GM12878 (cell line): ENCODE results near the gene TTYH3. TPM values are rescaled to one million over a fixed set of nuclear protein-coding genes. Genes with fewer than 3 reads are reported as not detected.

Experiments
- ATAC-seq: fragments of 200-7000 bp; cut with Tn5 transposase; 3 replicates; pipeline ENCODE4 v1.9.1; 2020; ENCODE audit warnings: mild to moderate bottlenecking, moderate library complexity
- BruUV-seq: library from RNA; stranded (reverse); fragments of 400-500 nt; replicated peaks from 2 replicates; lab custom pipeline; 2021; lab: Mats Ljungman, UMichigan
- CTCF ChIA-PET: fragments of 300-600 bp; sonication (Branson Sonifier 250); formaldehyde crosslinking; extraction: SDS; loops from one replicate; lab custom pipeline; 2021; ENCODE audit warnings: inconsistent platforms; lab: Yijun Ruan, JAX
- POLR2A ChIA-PET: fragments of 350-600 bp; formaldehyde crosslinking; extraction: SDS; loops from one replicate; lab custom pipeline; 2021; ENCODE audit warnings: inconsistent platforms; lab: Charles Lee
- RAD21 ChIA-PET: fragments of 300-600 bp; sonication (Branson Sonifier 250); formaldehyde crosslinking; loops from one replicate; lab custom pipeline; 2023; ENCODE audit warnings: antibody characterized with exemption; ENCODE audit not compliant: unreplicated experiment; lab: Charles Lee
- SMC1A ChIA-PET: fragments of 300-600 bp; sonication (Branson Sonifier 250); formaldehyde crosslinking; loops from one replicate; lab custom pipeline; 2023; ENCODE audit not compliant: unreplicated experiment, uncharacterized antibody; lab: Charles Lee
- DNase-seq: peaks from one replicate; pipeline ENCODE4 v3.0.0-alpha.2; 2011; ENCODE audit warnings: low read depth, low spot score
- FAIRE-seq: peaks from 3 replicates; lab custom pipeline; 2011; peaks lifted over from hg19 to GRCh38; lab: Jason Lieb, UNC
- H2AFZ ChIP-seq: 2 replicates; pipeline ENCODE4 v1.6.0; 2011; ENCODE audit warnings: low read depth, low read length, control low read depth; ENCODE audit not compliant: control insufficient read depth
- H3K27ac ChIP-seq: 2 replicates; pipeline ENCODE4 v1.5.1; 2011; ENCODE audit warnings: control low read depth; ENCODE audit not compliant: control insufficient read depth, insufficient read depth
- H3K27me3 ChIP-seq, 2 experiments: replicated peaks in 1 of 2; 2 replicates each; pipeline versions ENCODE4 v1.6.0 to v1.6.1; 2011; ENCODE audit warnings: low read length in 1 of 2; ENCODE audit not compliant: control insufficient read depth in 2 of 2, insufficient read depth in 2 of 2
- H3K36me3 ChIP-seq, 2 experiments: 2 replicates each; pipeline ENCODE4 v1.5.1; 2011; ENCODE audit warnings: low read length in 1 of 2; ENCODE audit not compliant: control insufficient read depth in 2 of 2, insufficient read depth in 2 of 2
- H3K4me1 ChIP-seq: 2 replicates; pipeline ENCODE4 v1.6.1; 2011; ENCODE audit warnings: mild to moderate bottlenecking, low read length, moderate library complexity, mixed read lengths; ENCODE audit not compliant: control insufficient read depth, insufficient read depth
- H3K4me2 ChIP-seq: 2 replicates; pipeline ENCODE4 v1.6.0; 2011; ENCODE audit warnings: control low read depth; ENCODE audit not compliant: control insufficient read depth, insufficient read depth
- H3K4me3 ChIP-seq: fragments of 200-600 bp; sonication (generic); 2 replicates; pipeline ENCODE4 v1.5.1; 2016
- H3K79me2 ChIP-seq: 2 replicates; pipeline ENCODE4 v1.6.0; 2011; ENCODE audit warnings: low read length; ENCODE audit not compliant: control insufficient read depth, insufficient read depth
- H3K9ac ChIP-seq: 2 replicates; pipeline ENCODE4 v1.8.0; 2011; ENCODE audit warnings: low read length, control low read depth, mixed read lengths; ENCODE audit not compliant: control insufficient read depth, insufficient read depth
- H3K9me3 ChIP-seq: replicated peaks from 3 replicates; pipeline ENCODE4 v1.5.1; 2011; ENCODE audit warnings: mild to moderate bottlenecking, low read length; ENCODE audit not compliant: control insufficient read depth, insufficient read depth
- H4K20me1 ChIP-seq: 2 replicates; pipeline ENCODE4 v1.6.0; 2011; ENCODE audit not compliant: control insufficient read depth, insufficient read depth
- BHLHE40 ChIP-seq, 2 experiments: fragments of 450-650 bp in 1 of 2; IDR thresholded peaks; 2 replicates each; pipeline ENCODE4 v1.6.1; 2011 to 2017; ENCODE audit warnings: low read depth in 2 of 2, borderline replicate concordance in 1 of 2, improper control_type of control experiment in 1 of 2, low read length in 1 of 2, mild to moderate bottlenecking in 1 of 2
- CBX5 ChIP-seq: sonication (generic); IDR thresholded peaks from 2 replicates; pipeline ENCODE4 v1.6.1; 2016; ENCODE audit warnings: low read depth, moderate library complexity, mild to moderate bottlenecking, inconsistent platforms
- FOS ChIP-seq: IDR thresholded peaks from 3 replicates; pipeline ENCODE4 v1.6.1; 2011; ENCODE audit warnings: borderline replicate concordance; ENCODE audit not compliant: insufficient read length; ENCODE audit errors: extremely low read depth
- IRF4 ChIP-seq: IDR thresholded peaks from 2 replicates; pipeline ENCODE4 v1.6.1; 2011; ENCODE audit warnings: low read depth, low read length
- NBN ChIP-seq: fragments of 450-650 bp; IDR thresholded peaks from 2 replicates; pipeline ENCODE4 v1.6.1; 2016
- RELA ChIP-seq: fragments of 450-650 bp; IDR thresholded peaks from 2 replicates; pipeline ENCODE4 v1.8.0; 2014; ENCODE audit warnings: borderline replicate concordance; ENCODE audit not compliant: partially characterized antibody
- ZBED1 ChIP-seq: IDR thresholded peaks from 2 replicates; pipeline ENCODE4 v1.6.1; 2016; ENCODE audit warnings: borderline replicate concordance
- ZNF207 ChIP-seq: fragments of 450-650 bp; IDR thresholded peaks from 2 replicates; pipeline ENCODE4 v1.6.1; 2014; ENCODE audit warnings: antibody characterized with exemption, mild to moderate bottlenecking, borderline replicate concordance
- WGBS: methylation state at CpG from one replicate; pipeline ENCODE4 v1.1.6; 2016; ENCODE audit warnings: low lambda C conversion rate; ENCODE audit not compliant: insufficient replicate concordance, insufficient coverage; ENCODE audit errors: missing lambda C conversion rate; 5-methylcytosine and 5-hydroxymethylcytosine counted together
- in situ Hi-C: fragments of 300-500 bp; cut with MboI; formaldehyde crosslinking; loops from 9 replicates; pipeline ENCODE4 v1.14.3; 2018; ENCODE audit warnings: mixed read lengths
- intact Hi-C: fragments of 100-400 bp; cut with micrococcal nuclease; formaldehyde crosslinking; loops from one replicate; pipeline ENCODE4 v1.14.2; 2022; ENCODE audit not compliant: unreplicated experiment
- polyA plus RNA-seq, 11 experiments: library from polyadenylated mRNA; depleted of rRNA in 4 of 11; unstranded in 6 of 11; stranded (reverse) in 5 of 11; fragments of >200 nt; fragmentation: Nextera tagmentation in 4 of 11; fragmentation: Illumina TruSeq in 1 of 11; extraction: Ambion mirVana in 4 of 11; extraction: Trizol in 1 of 11; gene quantifications; 1 replicate in 1 of 11; 2 replicates in 10 of 11; pipeline versions ENCODE4 v1.2.1 to v1.2.3, GENCODE V29; 2011 to 2016; ENCODE audit warnings: inconsistent platforms in 2 of 11, missing spikeins in 2 of 11, low read depth in 1 of 11
- total RNA-seq, 4 experiments: library from RNA; depleted of rRNA in 3 of 4; stranded (reverse); fragments of >200 nt in 3 of 4; fragmentation: Illumina TruSeq in 1 of 4; extraction: Trizol in 1 of 4; gene quantifications; 2 replicates each; pipeline versions ENCODE4 v1.2.1 to v1.2.3, GENCODE V29; 2013 to 2021
- TF ChIP-seq, protein P1 (sequence below): IDR thresholded peaks from 2 replicates; pipeline ENCODE4 v1.6.1; 2012; ENCODE audit warnings: low read depth, low read length, improper control_type of control experiment
- TF ChIP-seq, protein P2 (sequence below): fragments of 150-350 bp; IDR thresholded peaks from 2 replicates; pipeline ENCODE4 v1.6.1; 2016; ENCODE audit warnings: low read depth, low read length
- TF ChIP-seq, protein P3 (sequence below): IDR thresholded peaks from 2 replicates; pipeline ENCODE4 v1.6.1; 2011; ENCODE audit warnings: borderline replicate concordance, low read depth, mild to moderate bottlenecking, moderate library complexity, mixed read lengths, low read length; ENCODE audit not compliant: insufficient read depth; ENCODE audit errors: extremely low read length
- TF ChIP-seq, protein P4 (sequence below): fragments of 150-350 bp; IDR thresholded peaks from 2 replicates; pipeline ENCODE4 v1.6.1; 2014; ENCODE audit warnings: mild to moderate bottlenecking, low read depth, low read length
- TF ChIP-seq, protein P5 (sequence below): IDR thresholded peaks from 2 replicates; pipeline ENCODE4 v1.6.1; 2011; ENCODE audit warnings: borderline replicate concordance, low read depth, mild to moderate bottlenecking, moderate library complexity, low read length; ENCODE audit not compliant: insufficient read depth, poor library complexity, severe bottlenecking

The TTYH3 gene
- total and polyA plus RNA-seq, 10 of the 15 experiments (the other 5 are each of a cell fraction or from before 2014, with no cell fraction given): 0.79 to 71.4 (median 10.5) TPM

DNA sequence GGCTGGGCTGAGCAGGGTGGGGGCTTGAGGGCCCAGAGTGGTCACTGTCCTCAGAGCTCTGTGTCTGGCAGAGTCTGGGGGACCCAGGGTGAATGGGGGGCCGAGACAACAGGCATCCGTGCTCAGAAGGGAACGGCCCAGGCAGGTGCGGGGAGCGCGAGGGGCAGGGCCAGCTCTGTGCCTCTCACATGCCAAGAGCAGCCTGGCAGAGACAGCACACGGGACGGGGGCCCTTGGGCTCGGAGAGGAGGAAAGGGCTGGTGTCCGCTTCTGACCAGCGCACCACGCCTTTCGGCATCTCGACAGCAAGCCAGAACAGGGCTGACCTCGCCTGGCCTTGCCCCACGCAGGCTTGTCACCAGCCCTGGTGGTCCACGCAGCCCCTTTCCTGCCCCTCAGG, 69.6 kb downstream of the TTYH3 start:
- ChIA-PET POLR2A (interaction anchor here (5.9 kb wide), 1 partner anchor 9 kb away, joined by 36 read pairs; no protein-coding TSS in a partner anchor), RAD21 (interaction anchor here (1.4 to 5.4 kb wide), 2 partner anchors 9 to 12 kb away, joined by 4 to 70 read pairs; no protein-coding TSS in a partner anchor), SMC1A (interaction anchor here (1.1 kb wide), 1 partner anchor 9 kb away, joined by 5 read pairs; no protein-coding TSS in a partner anchor), CTCF (interaction anchor here (1.2 to 1.4 kb wide), 2 partner anchors 8 to 31 kb away, joined by 3 read pairs; no protein-coding TSS in a partner anchor)
- no TSS peak for BruUV-seq
- DNase-seq: no peak
- Histone ChIP-seq H3K4me3 (no peak overlapping the region), H3K36me3 (no peaks in the 10 kb centered on the region; a peak in 1 of 4 replicates), H4K20me1 (no peaks in the 10 kb centered on the region), H3K27me3 (no peaks in the 10 kb centered on the region), H2AFZ (no peak overlapping the region), H3K4me2 (no peak overlapping the region), H3K79me2 (no peaks in the 10 kb centered on the region), H3K27ac (no peak overlapping the region), H3K4me1 (peaks cover 21% of the 10 kb centered on the region), H3K9me3 (no peaks in the 10 kb centered on the region), H3K9ac (no peak overlapping the region)
- FAIRE-seq: no peak
- intact Hi-C loops: no loop called here
- in situ Hi-C loops: no loop called here
- 93% methylated on average over 16 of the region's 17 CpGs for WGBS
- ATAC-seq: no peak
- TF ChIP-seq NBN: no peak
- no peak for TF ChIP-seq ZBED1
- no peak for TF ChIP-seq RELA
- TF ChIP-seq IRF4: no peak
- TF ChIP-seq BHLHE40 (IDR thresholded peaks at IDR 0.05; ENCODE audit: borderline replicate concordance in 1 of 2, low read depth in 2 of 2, low read length in 1 of 2): no peak
- no peak for TF ChIP-seq FOS
- no peak for TF ChIP-seq CBX5
- TF ChIP-seq, protein P1, sequence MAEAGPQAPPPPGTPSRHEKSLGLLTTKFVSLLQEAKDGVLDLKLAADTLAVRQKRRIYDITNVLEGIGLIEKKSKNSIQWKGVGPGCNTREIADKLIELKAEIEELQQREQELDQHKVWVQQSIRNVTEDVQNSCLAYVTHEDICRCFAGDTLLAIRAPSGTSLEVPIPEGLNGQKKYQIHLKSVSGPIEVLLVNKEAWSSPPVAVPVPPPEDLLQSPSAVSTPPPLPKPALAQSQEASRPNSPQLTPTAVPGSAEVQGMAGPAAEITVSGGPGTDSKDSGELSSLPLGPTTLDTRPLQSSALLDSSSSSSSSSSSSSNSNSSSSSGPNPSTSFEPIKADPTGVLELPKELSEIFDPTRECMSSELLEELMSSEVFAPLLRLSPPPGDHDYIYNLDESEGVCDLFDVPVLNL: no peak
- TF ChIP-seq, protein P2, sequence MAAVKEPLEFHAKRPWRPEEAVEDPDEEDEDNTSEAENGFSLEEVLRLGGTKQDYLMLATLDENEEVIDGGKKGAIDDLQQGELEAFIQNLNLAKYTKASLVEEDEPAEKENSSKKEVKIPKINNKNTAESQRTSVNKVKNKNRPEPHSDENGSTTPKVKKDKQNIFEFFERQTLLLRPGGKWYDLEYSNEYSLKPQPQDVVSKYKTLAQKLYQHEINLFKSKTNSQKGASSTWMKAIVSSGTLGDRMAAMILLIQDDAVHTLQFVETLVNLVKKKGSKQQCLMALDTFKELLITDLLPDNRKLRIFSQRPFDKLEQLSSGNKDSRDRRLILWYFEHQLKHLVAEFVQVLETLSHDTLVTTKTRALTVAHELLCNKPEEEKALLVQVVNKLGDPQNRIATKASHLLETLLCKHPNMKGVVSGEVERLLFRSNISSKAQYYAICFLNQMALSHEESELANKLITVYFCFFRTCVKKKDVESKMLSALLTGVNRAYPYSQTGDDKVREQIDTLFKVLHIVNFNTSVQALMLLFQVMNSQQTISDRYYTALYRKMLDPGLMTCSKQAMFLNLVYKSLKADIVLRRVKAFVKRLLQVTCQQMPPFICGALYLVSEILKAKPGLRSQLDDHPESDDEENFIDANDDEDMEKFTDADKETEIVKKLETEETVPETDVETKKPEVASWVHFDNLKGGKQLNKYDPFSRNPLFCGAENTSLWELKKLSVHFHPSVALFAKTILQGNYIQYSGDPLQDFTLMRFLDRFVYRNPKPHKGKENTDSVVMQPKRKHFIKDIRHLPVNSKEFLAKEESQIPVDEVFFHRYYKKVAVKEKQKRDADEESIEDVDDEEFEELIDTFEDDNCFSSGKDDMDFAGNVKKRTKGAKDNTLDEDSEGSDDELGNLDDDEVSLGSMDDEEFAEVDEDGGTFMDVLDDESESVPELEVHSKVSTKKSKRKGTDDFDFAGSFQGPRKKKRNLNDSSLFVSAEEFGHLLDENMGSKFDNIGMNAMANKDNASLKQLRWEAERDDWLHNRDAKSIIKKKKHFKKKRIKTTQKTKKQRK: no peak
- TF ChIP-seq, protein P3, sequence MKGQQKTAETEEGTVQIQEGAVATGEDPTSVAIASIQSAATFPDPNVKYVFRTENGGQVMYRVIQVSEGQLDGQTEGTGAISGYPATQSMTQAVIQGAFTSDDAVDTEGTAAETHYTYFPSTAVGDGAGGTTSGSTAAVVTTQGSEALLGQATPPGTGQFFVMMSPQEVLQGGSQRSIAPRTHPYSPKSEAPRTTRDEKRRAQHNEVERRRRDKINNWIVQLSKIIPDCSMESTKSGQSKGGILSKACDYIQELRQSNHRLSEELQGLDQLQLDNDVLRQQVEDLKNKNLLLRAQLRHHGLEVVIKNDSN: no peak
- TF ChIP-seq, protein P4, sequence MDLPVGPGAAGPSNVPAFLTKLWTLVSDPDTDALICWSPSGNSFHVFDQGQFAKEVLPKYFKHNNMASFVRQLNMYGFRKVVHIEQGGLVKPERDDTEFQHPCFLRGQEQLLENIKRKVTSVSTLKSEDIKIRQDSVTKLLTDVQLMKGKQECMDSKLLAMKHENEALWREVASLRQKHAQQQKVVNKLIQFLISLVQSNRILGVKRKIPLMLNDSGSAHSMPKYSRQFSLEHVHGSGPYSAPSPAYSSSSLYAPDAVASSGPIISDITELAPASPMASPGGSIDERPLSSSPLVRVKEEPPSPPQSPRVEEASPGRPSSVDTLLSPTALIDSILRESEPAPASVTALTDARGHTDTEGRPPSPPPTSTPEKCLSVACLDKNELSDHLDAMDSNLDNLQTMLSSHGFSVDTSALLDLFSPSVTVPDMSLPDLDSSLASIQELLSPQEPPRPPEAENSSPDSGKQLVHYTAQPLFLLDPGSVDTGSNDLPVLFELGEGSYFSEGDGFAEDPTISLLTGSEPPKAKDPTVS: no peak
- TF ChIP-seq, protein P5, sequence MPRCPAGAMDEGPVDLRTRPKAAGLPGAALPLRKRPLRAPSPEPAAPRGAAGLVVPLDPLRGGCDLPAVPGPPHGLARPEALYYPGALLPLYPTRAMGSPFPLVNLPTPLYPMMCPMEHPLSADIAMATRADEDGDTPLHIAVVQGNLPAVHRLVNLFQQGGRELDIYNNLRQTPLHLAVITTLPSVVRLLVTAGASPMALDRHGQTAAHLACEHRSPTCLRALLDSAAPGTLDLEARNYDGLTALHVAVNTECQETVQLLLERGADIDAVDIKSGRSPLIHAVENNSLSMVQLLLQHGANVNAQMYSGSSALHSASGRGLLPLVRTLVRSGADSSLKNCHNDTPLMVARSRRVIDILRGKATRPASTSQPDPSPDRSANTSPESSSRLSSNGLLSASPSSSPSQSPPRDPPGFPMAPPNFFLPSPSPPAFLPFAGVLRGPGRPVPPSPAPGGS: no peak
- TF ChIP-seq ZNF207: no peak
